ENCODE results near the gene IL1RAP. TPM values are rescaled to one million over a fixed set of nuclear protein-coding genes. Genes with fewer than 3 reads are reported as not detected.

IL1RAP gene
- total RNA-seq, 1 donor from 2014 or later = 4.4 TPM

GRCh38 chr3:190619353-190619752 lies 105.5 kb downstream of the IL1RAP start:
- Mint-ChIP-seq H3K27me3 (ENCODE audit: low read depth) (peaks cover 38% of the 10 kb centered on the region), H3K36me3 (ENCODE audit: low read depth) (peaks cover 1% of the 10 kb centered on the region), H3K4me1 (peaks cover 23% of the 10 kb centered on the region), H3K4me3 (no peak overlapping the region), H3K9me3 (peaks cover under 1% of the 10 kb centered on the region), H3K27ac (ENCODE audit: unreplicated experiment) (no peak overlapping the region)
- no peak for DNase-seq (ENCODE audit: low read depth, low spot score)
- no peak for TF ChIP-seq CTCF (conservative IDR thresholded peaks at IDR 0.05)

- Mint-ChIP-seq H3K4me3 (no peak overlapping the region), H3K4me1 (peaks cover 26% of the 10 kb centered on the region), H3K9me3 (peaks cover 3% of the 10 kb centered on the region), H3K27ac (ENCODE audit: unreplicated experiment) (no peak overlapping the region), H3K27me3 (ENCODE audit: low read depth) (peaks cover 34% of the 10 kb centered on the region), H3K36me3 (ENCODE audit: low read depth) (peaks cover 4% of the 10 kb centered on the region)
- no peak for TF ChIP-seq CTCF (conservative IDR thresholded peaks at IDR 0.05)
- DNase-seq (ENCODE audit: low read depth, low spot score) = no peak
Measured at GRCh38 chr3:190619761-190620160, 105.9 kb downstream of the IL1RAP start.

- Mint-ChIP-seq H3K4me3 (no peak overlapping the region), H3K27me3 (ENCODE audit: low read depth) (peaks cover 27% of the 10 kb centered on the region), H3K27ac (ENCODE audit: unreplicated experiment) (no peak overlapping the region), H3K4me1 (peaks cover 26% of the 10 kb centered on the region), H3K9me3 (peaks cover 3% of the 10 kb centered on the region), H3K36me3 (ENCODE audit: low read depth) (peaks cover 4% of the 10 kb centered on the region)
- no peak for DNase-seq (ENCODE audit: low read depth, low spot score)
- TF ChIP-seq CTCF (conservative IDR thresholded peaks at IDR 0.05) = no peak
Measured at GRCh38 chr3:190620886-190621608, 107.2 kb downstream of the IL1RAP start.

- peaks cover 24% of the 10 kb centered on the region for H3K27me3 Mint-ChIP-seq (ENCODE audit: low read depth)
- no peak for DNase-seq (ENCODE audit: low read depth, low spot score)
- H3K36me3 Mint-ChIP-seq (ENCODE audit: low read depth) = peaks cover 4% of the 10 kb centered on the region
Measured at GRCh38 chr3:190621927-190622326, 108.0 kb downstream of the IL1RAP start.

GRCh38 chr3:190624282-190624681 lies 110.4 kb downstream of the IL1RAP start:
- Mint-ChIP-seq H3K9me3 (peaks cover 3% of the 10 kb centered on the region), H3K27ac (ENCODE audit: unreplicated experiment) (no peak overlapping the region), H3K27me3 (ENCODE audit: low read depth) (peaks cover 13% of the 10 kb centered on the region), H3K36me3 (ENCODE audit: low read depth) (peaks cover 4% of the 10 kb centered on the region), H3K4me3 (no peak overlapping the region), H3K4me1 (peaks cover 4% of the 10 kb centered on the region)
- no peak for TF ChIP-seq CTCF (conservative IDR thresholded peaks at IDR 0.05)
- no peak for DNase-seq (ENCODE audit: low read depth, low spot score)

More at GRCh38 chr3:190621927-190622326, 108.0 kb downstream of the IL1RAP start:
- H3K4me1 Mint-ChIP-seq = peaks cover 19% of the 10 kb centered on the region
- H3K4me3 Mint-ChIP-seq = no peak overlapping the region
- H3K9me3 Mint-ChIP-seq = peaks cover 3% of the 10 kb centered on the region
- no peak for TF ChIP-seq CTCF (conservative IDR thresholded peaks at IDR 0.05)
- no peak overlapping the region for H3K27ac Mint-ChIP-seq (ENCODE audit: unreplicated experiment)
